LHCN-M2 (cell line): ENCODE results near the gene NIP7. TPM values are rescaled to one million over a fixed set of nuclear protein-coding genes. Genes with fewer than 3 reads are reported as not detected.
"Not testable (repeated sequence)": the region's sequence is repeated elsewhere in the genome, so short reads cannot be mapped to it uniquely, and the experiment has no call there.

Source experiments
- DNase-seq: peaks from one replicate; pipeline ENCODE4 v3.0.0-alpha.2; 2012; ENCODE audit warnings: low read depth
- polyA plus RNA-seq: library from polyadenylated mRNA; unstranded; fragments of >200 nt; gene quantifications from one replicate; pipeline ENCODE4 v1.2.1, GENCODE V29; 2012; ENCODE audit warnings: missing spikeins
- total RNA-seq: library from RNA; depleted of rRNA; stranded (reverse); fragments of >200 nt; gene quantifications from 2 replicates; pipeline ENCODE4 v1.2.3, GENCODE V29; 2014; rRNA removed

Gene NIP7
- 30.8 and 34.0 TPM in 2 replicates for total RNA-seq
- 19.0 TPM for polyA plus RNA-seq

- peak; percentile 99 for DNase-seq
Measured at GRCh38 chr16:69339289-69340094, at the start of gene NIP7, which contains the start of gene COG8. NIP7 (plus strand) TSS chr16:69339772; CDS start chr16:69339830, 58 bp downstream. COG8 (minus strand) TSS chr16:69339564; CDS start chr16:69339552, 12 bp downstream.

- DNase-seq, result not testable (repeated sequence)
Measured at GRCh38 chr16:69291657-69292056, 47.9 kb upstream of the NIP7 start.

- DNase-seq, result no peak
Measured at GRCh38 chr16:69293401-69293800, 46.2 kb upstream of the NIP7 start.

- DNase-seq, result no peak
Measured at GRCh38 chr16:69294051-69294450, 45.5 kb upstream of the NIP7 start.

GRCh38 chr16:69296771-69297170 is 42.8 kb upstream of the NIP7 start:
- not testable (repeated sequence) for DNase-seq

- no peak for DNase-seq
Measured at GRCh38 chr16:69298261-69298660, 41.3 kb upstream of the NIP7 start.

- no peak for DNase-seq
Measured at GRCh38 chr16:69301187-69301586, 38.4 kb upstream of the NIP7 start.

- no peak for DNase-seq
Measured at GRCh38 chr16:69301861-69302260, 37.7 kb upstream of the NIP7 start.

- no peak for DNase-seq
Measured at GRCh38 chr16:69302301-69302700, 37.3 kb upstream of the NIP7 start.

- no peak for DNase-seq
Measured at GRCh38 chr16:69306031-69306430, 33.5 kb upstream of the NIP7 start.

- DNase-seq, result no peak
Measured at GRCh38 chr16:69307091-69307490, 32.5 kb upstream of the NIP7 start.

- DNase-seq, result no peak
Measured at GRCh38 chr16:69307856-69308255, 31.7 kb upstream of the NIP7 start.

GRCh38 chr16:69309316-69309715 is 30.3 kb upstream of the NIP7 start:
- no peak for DNase-seq

GRCh38 chr16:69310653-69311532 is 28.7 kb upstream of the NIP7 start, which contains the start of gene VPS4A:
VPS4A (plus strand) TSS chr16:69311350; CDS start chr16:69311512, 162 bp downstream.
- DNase-seq, result peak; percentile 94

GRCh38 chr16:69311533-69312387 is 27.8 kb upstream of the NIP7 start:
- peak; percentile 23 for DNase-seq

- DNase-seq, result no peak
Measured at GRCh38 chr16:69313469-69313868, 26.1 kb upstream of the NIP7 start.

GRCh38 chr16:69314534-69314933 is 25.0 kb upstream of the NIP7 start:
- DNase-seq, result no peak

GRCh38 chr16:69315486-69316311 is 23.9 kb upstream of the NIP7 start:
- DNase-seq, result no peak

- DNase-seq, result no peak
Measured at GRCh38 chr16:69316595-69317034, 23.0 kb upstream of the NIP7 start.

GRCh38 chr16:69318177-69318910 is 21.2 kb upstream of the NIP7 start:
- DNase-seq, result no peak
